Activated CD8-positive, alpha-beta memory T cell treated with anti-CD3 and anti-CD28 coated beads for 24 hours (primary cell): ENCODE data around the gene MYO9B.
A peak's percentile ranks its signal among the peaks of the same experiment; 100 is the strongest.
"Not testable (repeated sequence)": the region's sequence is repeated elsewhere in the genome, so short reads cannot be mapped to it uniquely, and the experiment has no call there.

Experiments
- DNase-seq: peaks from one replicate; pipeline ENCODE4 v3.0.0-alpha.2; 2020

Gene MYO9B

DNA sequence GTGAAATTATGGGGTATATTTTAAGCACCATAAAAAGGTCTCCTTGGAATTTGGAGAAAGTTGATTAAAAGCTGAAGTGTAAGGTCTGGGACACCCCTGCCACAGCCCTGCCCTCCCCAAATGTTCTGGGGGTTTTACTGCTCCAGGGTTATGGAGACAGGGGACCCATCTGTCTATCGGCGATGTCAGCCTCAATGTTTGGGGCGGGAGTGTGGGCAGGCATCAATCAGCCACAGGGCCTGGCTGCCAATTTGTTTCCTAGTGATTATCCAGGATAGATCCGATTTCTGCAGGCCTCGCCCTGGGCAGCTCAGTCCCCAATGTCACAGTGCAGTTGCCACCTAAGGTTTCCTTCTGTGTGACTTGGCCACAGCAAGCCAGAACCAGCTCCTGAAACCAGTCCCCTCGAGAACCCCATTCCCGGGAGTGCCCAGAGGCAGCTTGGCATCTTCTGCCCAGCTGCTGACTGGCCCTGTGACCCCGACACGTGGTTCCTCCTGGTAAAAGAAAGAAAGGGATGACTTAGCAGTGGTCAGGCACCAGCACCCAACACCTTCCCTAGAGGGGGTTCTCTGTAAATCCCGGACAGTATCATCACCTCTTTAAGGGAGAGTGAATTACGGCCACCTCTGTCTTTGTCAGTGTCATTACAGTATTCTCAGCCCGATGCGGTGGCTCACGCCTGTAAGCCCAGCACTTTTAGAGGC is 41.6 kb downstream of the MYO9B start:
- DNase-seq = no peak

DNA sequence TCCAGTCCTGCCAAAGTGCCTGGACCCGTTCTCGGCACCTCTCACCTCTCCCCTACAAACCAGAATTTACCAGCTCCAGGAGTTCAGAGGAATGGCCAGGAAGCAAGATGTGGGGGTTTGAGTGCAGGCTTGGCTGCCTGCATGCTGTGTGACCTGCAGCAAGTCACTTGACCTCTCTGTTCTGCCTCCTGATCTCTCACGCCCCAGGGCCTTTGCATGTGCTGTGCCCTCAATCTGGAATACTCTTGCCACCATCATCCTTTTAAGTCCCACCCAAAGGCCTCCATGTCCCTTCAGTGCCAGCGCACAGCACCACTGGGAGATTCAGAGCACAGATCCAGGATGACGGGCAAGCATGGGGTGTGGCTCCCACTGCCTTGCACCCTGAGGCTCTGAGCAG is 43.4 kb downstream of the MYO9B start:
- DNase-seq = no peak

DNA sequence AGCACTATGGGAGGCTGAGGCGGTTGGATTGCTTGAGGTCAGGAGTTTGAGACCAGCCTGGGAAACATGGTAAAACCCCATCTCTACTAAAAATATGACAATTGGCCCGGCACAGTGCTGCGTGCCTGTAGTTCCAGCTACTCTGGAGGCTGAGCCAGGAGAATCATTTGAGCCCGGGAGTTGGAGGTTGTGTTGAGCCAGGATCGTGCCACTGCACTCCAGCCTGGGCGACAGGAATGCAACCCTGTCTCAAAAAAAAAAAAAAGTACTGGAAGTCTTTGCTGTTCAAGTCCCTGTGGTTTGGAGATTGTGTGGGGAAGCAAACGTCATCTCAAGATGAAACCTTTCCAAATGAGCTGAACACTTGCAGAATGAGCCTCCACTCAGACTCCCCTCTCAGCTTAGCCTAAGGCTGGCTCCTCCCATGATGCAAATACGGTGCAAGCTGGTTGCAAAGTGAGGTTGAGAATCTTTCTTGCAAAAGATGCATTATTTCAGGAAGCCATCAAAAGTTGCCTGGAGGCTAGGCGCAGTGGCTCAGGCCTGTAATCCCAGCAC is 46.2 kb downstream of the MYO9B start:
- no peak for DNase-seq

DNA sequence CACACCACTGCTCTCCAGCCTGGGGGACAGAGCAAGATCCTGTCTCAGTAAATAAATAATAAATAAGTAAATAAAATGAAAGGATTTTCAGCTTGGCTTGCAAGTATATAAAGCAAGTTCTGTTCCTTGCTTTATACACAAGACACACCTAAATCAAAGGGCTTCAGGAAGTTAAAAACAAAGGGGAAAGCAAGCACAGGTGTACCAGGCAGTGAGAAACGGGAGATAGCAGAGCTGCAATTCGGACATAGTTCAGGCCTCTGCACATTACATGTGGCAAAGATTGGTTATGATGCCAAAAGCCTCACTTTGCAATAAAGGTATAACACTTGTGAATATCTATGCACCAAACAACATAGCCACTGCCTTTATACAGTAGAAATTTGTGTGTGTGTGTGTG is 47.5 kb downstream of the MYO9B start:
- no peak for DNase-seq

DNA sequence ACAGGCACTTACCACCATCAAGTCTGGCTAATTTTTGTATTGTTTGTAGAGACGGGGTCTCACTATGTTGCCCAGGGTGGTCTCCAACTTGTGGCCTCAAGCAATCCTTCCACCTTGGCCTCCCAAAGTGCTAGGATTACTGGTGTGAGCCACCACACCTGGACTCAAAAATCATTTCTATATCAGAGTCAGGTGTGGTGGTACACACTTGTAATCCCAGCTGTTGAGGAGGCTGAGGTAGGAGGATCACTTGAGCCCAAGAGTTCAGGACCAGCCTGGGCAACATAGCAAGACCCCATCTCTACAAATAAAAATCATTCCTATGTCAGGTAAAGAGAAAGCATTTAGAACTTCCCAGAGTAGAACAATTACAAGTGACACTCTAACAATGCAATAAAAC is 48.4 kb downstream of the MYO9B start:
- DNase-seq = no peak

DNA sequence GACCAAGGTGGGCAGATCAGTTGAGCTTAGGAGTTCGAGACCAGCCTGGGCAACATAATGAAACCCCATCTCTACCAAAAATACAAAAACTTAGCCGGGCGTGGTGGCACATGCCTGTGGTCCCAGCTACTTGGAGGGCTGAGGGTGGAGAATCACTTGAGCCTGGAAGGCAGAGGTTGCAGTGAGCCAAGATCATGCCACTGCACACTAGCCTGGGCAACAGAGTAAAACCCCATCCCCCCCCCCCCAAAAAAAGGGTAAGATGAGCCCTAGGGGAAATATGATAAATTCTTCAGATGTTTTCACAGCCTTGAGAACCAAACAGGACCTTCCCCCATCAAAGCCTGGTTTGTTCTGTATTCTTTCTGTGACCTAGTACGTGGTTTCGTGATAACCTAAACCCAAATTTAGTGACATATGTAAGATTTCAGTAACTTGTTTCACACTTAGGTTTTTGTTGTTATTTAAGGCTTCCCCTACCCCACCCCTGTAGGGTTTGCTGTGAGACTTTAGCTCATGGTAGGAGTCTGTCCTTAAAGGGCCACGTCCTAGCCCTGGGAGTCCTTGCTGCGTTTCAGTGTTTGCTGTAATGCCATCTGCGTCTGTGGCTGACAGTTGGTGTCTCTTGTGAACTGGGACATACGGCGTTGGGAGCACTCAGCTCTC is 49.6 kb downstream of the MYO9B start:
- DNase-seq = no peak

DNA sequence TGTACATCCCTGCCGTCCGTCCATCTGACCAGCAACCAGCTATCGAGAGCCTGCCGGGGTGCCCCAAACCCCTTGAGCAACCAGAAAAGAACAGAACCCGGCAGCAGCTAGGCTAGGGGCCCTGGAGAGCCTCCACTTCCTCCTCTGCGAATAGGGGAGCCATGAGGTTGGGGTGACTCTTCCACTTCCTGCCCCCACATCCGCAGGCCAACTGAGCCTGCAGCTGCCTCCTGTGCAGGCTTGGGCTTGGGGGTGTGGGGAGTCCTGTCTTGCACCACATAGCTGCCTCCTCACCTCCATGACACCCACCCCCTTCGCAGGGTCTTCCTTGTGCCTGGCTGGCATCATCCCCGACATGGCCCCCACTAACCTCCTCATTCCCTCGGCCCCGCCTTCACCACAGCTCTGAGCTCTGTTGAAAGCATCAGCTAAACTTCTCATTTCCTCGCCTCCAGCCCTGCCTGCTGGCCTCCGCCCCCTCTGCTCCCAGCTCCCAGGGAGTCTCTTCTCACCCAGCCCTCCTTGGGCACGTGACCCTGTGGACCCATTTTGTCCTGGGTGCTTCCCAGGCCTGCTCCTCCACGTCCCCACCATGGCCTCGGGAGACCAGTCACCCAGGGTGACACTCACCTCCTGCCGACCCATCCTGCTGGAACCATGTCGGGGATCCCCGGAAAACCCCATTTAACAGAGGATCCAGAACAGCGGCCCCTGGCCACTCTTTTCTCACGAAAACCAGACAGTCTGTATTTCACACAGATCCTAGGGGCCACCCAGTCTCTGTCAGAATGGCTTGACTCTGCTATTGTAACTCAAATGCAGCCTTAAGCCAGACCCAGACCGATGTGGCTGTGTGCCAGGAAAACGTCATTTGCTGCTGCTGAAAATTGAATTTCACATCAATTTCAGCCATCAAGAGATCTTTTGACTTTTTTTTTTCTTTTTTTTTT is 50.4 kb downstream of the MYO9B start:
- DNase-seq = peak; percentile 84

DNA sequence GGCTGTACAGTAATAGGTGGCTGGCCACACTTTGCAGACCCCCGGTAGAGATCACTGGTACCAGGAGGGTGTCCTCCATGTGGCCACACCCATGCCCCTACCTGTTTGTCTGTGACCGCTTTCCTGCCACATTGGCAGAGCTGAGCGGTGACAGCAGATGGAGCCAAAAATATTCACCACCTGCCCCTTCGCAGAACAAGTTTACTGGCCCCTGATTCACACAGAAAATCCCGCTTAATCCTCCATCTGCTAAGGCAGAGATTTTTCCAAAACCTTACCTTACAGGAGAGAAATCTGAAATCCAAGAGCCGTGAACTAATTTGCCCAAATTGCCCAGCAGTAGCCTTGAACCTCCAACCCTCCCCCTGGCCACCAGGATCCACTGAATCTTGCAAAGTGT is 52.1 kb downstream of the MYO9B start:
- no peak for DNase-seq

DNA sequence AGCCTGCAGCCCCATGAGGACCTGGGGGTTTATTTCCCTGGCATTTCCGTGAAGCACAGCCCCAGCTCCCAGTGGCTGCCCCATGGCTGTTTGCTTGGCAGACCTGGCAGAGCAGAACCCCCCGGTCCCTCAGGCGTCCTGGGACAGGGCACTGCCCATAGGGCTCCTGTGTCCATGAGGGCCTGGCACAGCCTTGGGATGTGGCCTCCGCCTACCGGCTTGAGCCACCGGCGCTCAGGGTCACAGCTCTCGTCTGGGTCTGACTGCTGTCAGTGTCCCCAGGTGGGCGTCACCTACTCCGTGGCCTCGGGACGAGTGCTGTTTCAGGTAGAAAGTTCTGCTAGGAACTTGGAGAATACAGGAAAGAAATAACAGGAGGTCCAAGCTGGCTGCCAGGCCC is 52.8 kb downstream of the MYO9B start:
- DNase-seq = no peak

DNA sequence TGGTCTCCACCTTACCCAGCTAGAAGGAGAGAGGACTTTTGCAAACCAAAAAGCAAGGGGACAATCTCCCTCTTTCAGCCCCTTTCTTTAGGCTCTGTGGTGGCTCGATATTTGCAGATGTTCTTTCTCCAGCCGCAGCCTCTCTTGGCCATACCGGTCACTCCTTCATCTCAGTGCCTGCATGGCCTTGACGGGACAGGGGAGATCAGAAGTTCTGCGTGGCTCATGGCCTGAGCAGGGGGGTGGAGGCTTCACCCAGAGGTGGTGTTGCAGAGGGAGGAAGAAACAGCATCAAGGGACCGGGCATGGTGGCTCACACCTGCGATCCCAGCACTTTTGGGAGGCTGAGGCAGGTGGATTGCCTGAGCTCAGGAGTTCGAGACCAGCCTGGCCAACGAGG is 53.2 kb downstream of the MYO9B start:
- DNase-seq = no peak

DNA sequence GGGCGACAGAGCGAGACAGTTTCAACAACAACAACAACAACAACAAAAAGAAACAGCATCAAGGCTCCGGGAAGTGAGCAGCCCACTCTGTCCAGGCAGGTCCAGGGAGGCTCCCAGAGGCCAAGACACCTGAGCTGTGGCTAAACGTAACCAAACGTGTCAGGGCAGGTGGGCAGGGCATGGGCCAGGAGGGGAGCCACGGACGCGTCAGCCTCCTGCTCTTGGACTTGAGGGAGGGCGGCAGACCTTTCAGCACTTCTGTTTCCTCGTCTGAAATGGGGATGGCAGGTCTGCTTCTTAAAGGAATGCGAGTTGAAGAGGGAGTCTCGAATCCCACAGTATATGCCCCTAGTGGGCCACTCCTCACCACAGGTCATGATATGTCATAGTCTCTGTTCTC is 53.8 kb downstream of the MYO9B start:
- no peak for DNase-seq

DNA sequence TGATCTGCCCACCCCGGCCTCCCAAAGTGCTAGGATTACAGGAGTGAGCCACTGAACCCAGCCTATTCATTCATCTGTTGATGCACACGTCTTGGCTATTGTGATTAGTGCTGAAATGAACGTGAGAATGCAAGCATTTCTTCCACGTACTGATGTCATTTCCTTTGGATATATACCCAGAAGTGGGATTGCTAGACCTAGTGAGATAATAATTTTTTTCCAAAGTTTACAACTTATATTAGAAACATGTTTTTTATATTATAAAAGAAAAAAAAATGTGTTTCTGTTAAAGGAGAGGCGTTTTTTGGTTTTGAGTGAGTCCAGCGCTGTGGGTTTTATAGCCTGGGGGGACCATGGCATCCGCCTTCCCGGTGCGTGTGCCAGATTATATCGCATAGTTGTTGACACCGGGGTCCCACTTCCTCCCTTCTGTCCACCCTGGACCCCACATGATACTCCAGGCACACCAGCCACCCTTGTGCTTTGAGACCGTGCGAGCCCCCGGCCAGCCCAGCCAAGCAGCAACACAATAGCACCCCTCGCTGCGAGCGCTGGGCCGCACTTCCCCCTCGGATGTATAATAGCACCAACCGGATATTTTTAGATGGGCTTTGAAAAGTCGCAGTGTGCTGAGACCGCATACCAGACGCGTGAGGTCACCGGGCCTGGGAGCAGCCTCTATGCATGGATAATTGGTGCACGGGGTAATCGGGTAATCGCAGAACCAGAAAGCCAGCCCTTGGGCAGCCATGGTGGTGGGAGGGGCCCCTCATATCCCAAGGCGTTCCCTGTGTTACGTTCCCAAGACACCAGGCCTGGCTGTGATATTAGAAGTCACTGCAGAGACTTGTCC is 59.6 kb downstream of the MYO9B start:
- peak; percentile 66 for DNase-seq

DNA sequence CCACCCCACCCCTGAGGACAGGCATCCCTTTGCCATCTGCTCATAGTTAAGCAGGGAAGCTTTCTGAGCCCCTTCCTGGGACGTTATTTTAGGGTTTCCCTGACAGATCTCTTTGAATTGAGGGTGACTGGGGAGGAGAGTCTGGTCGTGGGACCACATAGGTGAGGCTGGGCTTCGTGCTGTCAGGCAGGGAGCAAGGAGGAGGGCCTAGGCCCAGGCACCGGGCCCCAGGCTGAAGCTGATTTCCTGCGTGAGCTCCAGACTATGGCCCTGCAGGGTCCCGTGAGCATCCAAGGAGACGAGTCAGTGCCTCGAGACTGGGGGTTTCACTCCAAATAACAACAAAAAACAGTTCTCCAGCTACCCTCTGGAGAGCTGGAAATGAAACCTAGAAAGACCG is 60.4 kb downstream of the MYO9B start:
- DNase-seq = no peak

DNA sequence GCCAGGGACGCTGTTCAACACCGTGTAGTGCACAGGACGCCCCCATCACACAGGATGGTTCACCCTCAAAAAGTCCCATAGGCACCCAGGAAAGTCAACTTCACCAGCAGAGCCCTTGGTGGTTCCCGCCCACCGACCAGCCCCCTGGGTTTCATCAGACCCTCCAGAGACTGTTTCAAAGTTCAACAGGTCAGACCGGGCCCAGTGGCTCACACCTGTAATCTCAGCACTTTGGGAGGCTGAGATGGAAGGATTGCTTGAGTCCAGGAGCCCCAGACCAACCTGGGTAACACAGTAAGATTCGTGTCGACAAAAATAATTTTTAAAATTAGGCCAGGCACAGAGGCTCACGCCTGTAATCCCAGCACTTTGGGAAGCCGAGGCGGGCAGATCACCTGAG is 61.0 kb downstream of the MYO9B start:
- DNase-seq = no peak

DNA sequence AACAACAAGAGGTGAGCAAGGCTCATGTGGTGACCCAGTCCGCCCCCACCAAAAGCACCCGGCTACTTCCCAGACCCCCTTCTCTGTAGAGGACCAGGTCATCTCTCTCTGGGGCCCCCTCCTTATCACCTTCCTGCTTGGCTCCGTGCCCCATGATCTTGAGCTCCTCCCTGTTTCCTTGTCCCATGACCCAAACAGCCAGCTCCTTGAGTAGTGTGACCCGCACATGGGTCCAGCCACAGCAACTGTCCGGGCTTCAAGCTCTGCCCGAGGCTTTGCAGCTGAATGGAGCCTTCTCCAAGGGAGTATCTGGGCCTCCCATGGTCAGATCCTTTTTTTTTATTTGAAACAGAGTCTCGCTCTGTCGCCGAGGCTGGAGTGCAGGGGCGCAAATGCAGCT is 61.8 kb downstream of the MYO9B start:
- DNase-seq = no peak

DNA sequence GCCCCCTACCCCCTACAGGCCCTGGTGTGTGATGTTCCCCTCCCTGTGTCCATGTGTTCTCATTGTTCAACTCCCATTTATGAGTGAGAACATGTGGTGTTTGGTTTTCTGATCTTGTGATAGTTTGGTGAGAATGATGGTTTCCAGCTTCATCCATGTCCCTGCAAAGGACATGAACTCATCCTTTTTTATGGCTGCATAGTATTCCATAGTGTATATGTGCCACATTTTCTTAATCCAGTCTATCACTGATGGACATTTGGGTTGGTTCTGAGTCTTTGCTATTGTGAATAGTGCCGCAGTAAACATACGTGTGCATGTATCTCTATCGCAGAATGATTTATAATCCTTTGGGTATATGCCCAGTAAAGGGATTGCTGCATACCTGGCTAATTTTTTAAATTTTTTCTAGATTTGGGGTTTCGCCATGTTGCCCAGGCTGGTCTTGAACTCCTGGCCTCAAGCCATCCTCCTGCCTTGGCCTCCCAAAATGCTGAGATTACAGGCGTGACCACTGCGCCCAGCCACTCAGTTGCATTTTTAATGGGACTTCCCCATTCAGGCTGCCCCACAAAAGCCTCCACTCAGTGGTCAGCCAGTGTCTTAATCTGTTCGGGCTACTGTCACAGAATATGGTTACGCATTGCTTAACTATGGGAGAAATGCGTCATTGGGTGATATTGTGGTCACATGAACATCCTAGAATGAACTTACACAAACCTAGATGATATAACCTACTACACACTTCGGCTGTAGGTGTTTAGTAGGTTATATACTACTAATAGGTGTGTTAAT is 62.7 kb downstream of the MYO9B start:
- DNase-seq = not testable (repeated sequence)

DNA sequence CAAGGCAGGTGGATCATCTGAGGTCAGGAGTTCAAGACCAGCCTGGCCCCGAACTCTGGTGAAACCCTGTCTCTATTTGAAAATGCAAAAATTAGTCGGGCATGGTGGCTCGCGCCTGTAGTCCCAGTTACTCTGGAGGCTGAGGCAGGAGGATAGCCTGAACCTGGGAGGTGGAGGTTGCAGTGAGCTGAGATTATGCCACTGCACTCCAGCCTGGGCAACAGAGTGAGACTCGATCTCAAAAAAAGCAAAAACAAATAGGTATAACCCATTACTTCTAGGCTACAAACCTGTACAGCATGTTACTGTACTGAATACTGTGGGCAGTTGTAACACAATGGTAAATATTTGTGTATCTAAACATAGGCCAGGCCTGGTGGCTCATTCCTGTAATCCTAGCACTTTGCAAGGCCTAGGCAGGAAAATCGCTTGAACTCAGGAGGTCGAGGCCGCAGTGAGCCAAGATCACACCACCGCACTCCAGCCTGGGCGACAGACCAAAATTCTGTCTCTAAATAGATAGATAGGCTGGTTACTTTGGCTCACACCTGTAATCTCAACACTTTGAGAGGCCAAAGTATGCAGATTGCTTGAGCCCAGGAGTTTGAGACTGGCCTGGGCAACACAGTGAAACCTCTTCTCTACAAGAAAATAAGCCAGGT is 63.5 kb downstream of the MYO9B start:
- DNase-seq = no peak

DNA sequence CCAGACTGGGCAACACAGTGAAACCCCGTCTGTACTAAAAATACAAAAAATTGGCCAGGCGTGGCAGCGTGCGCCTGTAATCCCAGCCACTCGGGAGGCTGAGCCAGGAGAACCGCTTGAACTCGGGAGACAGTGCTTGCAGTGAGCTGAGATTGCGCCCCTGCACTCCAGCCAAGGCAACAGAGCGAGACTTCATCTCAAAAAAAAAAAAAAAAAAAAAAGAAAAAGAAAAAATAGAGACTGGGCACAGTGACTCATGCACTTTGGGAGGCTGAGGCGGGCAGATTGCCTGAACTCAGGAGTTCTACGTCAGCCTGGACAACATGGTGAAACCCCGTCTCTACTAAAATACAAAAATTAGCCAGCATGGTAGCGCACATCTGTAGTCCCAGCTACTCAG is 69.2 kb downstream of the MYO9B start:
- DNase-seq = not testable (repeated sequence)

DNA sequence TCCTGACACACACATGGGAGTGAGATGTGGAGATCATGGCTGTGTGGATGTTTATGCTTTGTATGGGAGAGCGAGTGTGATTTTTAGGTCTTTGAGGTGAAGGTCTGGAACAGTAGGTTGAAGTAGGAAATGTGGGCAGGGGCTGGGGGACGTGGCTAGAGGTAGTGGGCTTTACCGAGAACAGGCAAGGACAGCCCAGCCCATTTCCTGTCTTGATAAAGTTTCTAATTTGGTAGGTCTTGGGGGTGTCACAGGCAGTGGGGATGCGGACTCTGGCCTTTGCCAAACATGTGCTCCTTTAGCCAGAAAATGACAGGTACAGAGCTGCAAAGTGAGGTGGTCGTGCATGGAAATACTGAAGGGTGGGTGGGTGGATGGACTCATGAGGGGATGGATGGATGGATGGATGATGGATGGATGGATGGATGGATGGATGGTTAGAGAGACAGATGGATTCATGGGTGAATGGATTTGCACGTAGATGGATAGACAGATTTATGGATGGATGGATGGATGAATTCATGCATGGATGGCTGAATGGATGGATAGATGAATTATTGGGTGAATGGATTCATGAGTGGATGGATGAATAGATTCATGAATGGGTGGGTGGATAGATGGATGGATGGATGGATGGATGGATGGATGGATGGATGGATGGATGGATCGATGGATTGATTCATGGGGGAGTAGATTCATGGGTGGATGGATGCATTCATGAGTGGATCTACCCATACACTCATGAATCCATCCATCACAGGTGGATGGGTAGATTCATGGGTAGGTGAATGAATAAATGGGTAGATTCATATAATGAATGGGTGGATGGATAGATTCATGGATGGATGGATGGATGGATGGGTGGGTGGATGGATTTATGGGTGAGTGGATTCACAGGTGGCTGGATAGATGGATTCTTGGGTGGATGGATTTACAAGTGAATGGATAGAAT is 70.2 kb downstream of the MYO9B start:
- DNase-seq = no peak

DNA sequence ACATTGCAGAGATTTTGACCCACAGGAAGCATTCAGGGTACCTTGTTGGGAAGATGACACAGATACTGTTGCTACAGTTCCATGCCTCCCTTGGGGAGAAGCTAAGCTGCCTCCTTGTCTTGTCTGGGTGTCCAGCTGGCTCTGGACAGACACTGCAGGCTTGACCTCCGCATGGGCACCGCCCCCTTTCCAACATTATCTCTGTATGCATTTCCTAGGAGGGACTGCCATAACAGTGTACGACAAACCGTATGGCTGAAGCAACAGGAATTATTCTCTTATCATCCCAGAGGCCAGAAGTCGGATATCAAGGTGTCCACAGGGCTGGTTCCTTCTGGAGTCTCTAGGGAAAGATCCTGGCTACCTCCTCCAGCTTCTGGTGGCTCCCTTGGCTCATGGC is 72.6 kb downstream of the MYO9B start:
- DNase-seq = no peak
